Urothelium cell line (cell line): ENCODE measurements around the gene RERE.
"Not testable (repeated sequence)": the region's sequence is repeated elsewhere in the genome, so short reads cannot be mapped to it uniquely, and the experiment has no call there.

Experiments used
- DNase-seq: peaks from one replicate; pipeline ENCODE4 v3.0.0; 2011; ENCODE audit warnings: low spot score, mixed read lengths
- FAIRE-seq: peaks from 2 replicates; lab custom pipeline; 2011; peaks lifted over from hg19 to GRCh38; lab: Jason Lieb, UNC

The RERE gene

GRCh38 chr1:8396083-8396785 lies 421.2 kb downstream of the RERE start:
- DNase-seq (peak; percentile 12), FAIRE-seq (no peak)

- DNase-seq (no peak), FAIRE-seq (no peak)
Observed at GRCh38 chr1:8395433-8395866, 422.0 kb downstream of the RERE start.

GRCh38 chr1:8394456-8395321 lies 422.8 kb downstream of the RERE start:
- FAIRE-seq = no peak

GRCh38 chr1:8392522-8392921 lies 424.9 kb downstream of the RERE start:
- FAIRE-seq (no peak), DNase-seq (no peak)

More at GRCh38 chr1:8394456-8395321, 422.8 kb downstream of the RERE start:
- no peak for DNase-seq

GRCh38 chr1:8390707-8391106 lies 426.7 kb downstream of the RERE start:
- DNase-seq = no peak

GRCh38 chr1:8389958-8390535 lies 427.4 kb downstream of the RERE start:
- FAIRE-seq = no peak
- no peak for DNase-seq

More at GRCh38 chr1:8390707-8391106, 426.7 kb downstream of the RERE start:
- FAIRE-seq = no peak

- DNase-seq (no peak), FAIRE-seq (no peak)
Observed at GRCh38 chr1:8388732-8389562, 428.5 kb downstream of the RERE start.

GRCh38 chr1:8386247-8386646 lies 431.2 kb downstream of the RERE start:
- DNase-seq (no peak), FAIRE-seq (no peak)

- no peak for FAIRE-seq
Observed at GRCh38 chr1:8384577-8384976, 432.9 kb downstream of the RERE start.

GRCh38 chr1:8384088-8384487 lies 433.4 kb downstream of the RERE start:
- no peak for FAIRE-seq
- no peak for DNase-seq

More at GRCh38 chr1:8384577-8384976, 432.9 kb downstream of the RERE start:
- no peak for DNase-seq

- FAIRE-seq = no peak
Observed at GRCh38 chr1:8382608-8383505, 434.6 kb downstream of the RERE start.

GRCh38 chr1:8382051-8382505 lies 435.4 kb downstream of the RERE start:
- DNase-seq (no peak), FAIRE-seq (no peak)

More at GRCh38 chr1:8382608-8383505, 434.6 kb downstream of the RERE start:
- no peak for DNase-seq

GRCh38 chr1:8381618-8382017 lies 435.8 kb downstream of the RERE start:
- DNase-seq = no peak
- FAIRE-seq = no peak

- not testable (repeated sequence) for DNase-seq, FAIRE-seq
Observed at GRCh38 chr1:8380310-8380709, 437.1 kb downstream of the RERE start.

- DNase-seq (no peak), FAIRE-seq (no peak)
Observed at GRCh38 chr1:8379513-8380186, 437.8 kb downstream of the RERE start.

GRCh38 chr1:8378981-8379470 lies 438.4 kb downstream of the RERE start:
- no peak for FAIRE-seq
- no peak for DNase-seq

GRCh38 chr1:8378178-8378577 lies 439.3 kb downstream of the RERE start:
- DNase-seq (no peak), FAIRE-seq (no peak)

- FAIRE-seq (no peak), DNase-seq (no peak)
Observed at GRCh38 chr1:8377271-8377981, 440.0 kb downstream of the RERE start.
